Heart left ventricle (tissue), 13 donors: Measurements from ENCODE around the gene LY9.

ENCODE experiments used
- CTCF ChIP-seq, 12 donors: fragments of 200-600 bp; sonication (generic) in 4 of 12; IDR thresholded peaks; one replicate each; pipeline versions ENCODE4 v1.5.0 to v1.8.0; 2018 to 2022; ENCODE audit warnings: antibody characterized with exemption in 12 of 12, mild to moderate bottlenecking in 5 of 12
- POLR2A ChIP-seq, 2 donors: fragments of 450-650 bp; IDR thresholded peaks; one replicate each; pipeline ENCODE4 v1.6.1; 2017; ENCODE audit warnings: antibody characterized with exemption in 2 of 2, mild to moderate bottlenecking in 2 of 2, moderate library complexity in 2 of 2
- donor health status: ischemic (EF 13 %, LVEDD 7.1; RV severe dilation, severe dysfunction).
- donor health status: DM: no; HTN: yes; CAD: no.
- donor health status: DM: no; HTN: no; CAD: no.
- donor health status: ischemic (EF 25% LVEDD 6.9; RV normal size, moderate dysfunction).
- donor health status: ischemic (EF 25% LVEDD 5.7; RV mildly dilated, moderate dysfunction).
- donor health status: ischemic (EF 35%, LVEDD 5.7; RV mildly dilated, moderate dysfunction).
- donor health status: nonischemic (EF 11% LVEDD 7.7; RV severe dilation, severe dysfunction).
- donor health status: DM: yes; HTN: yes; CAD: no.
- donor health status: PGD.
- donor health status: ischemic (EF 29% LVEDD 5.4; RV normal size, mild dysfunction).
- donor health status: nonischemic (EF 23%, LVEDD 6.1; RV moderate dilation, normal function).

GRCh38 chr1:160780398-160780755 lies 15.6 kb upstream of the LY9 start:
- peak in 1 of 12 donors; percentile 1 for TF ChIP-seq CTCF (IDR thresholded peaks at IDR 0.05)
- TF ChIP-seq POLR2A (IDR thresholded peaks at IDR 0.05), result no peak
